NCI-H1417 treated with DMSO at 0.1 percent for 48 hours (cell line): ENCODE data around the gene TSPY4.
"Not testable (repeated sequence)": the region's sequence is repeated elsewhere in the genome, so short reads cannot be mapped to it uniquely, and the experiment has no call there.

Experiments used
- DNase-seq: peaks from one replicate; lab custom pipeline; 2025; lab: John Stamatoyannopoulos, UW

TSPY4 gene

GRCh38 chrY:9337164-9337563 lies at the start of gene TSPY4:
TSS of gene TSPY4 (plus strand) at chrY:9337464. CDS start at chrY:9337510, 46 bp downstream.
- DNase-seq, result not testable (repeated sequence)

DNA sequence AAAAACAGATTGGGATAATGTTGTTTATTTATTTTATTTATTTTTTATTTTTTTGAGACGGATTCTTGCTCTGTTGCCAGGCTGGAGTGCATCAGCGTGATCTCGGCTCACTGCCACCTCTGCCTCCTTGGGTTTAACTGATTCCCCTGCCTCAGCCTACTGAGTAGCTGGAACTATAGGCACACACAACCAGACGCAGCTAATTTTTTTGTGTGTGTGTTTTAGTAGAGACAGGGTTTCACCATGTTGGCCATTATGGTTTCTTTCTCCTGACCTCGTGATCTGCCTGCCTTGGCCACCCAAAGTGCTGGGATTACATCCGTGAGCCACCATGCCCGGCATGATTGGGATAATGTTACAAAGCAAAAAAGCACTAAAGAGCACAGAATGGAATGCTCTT lies 16.3 kb upstream of the TSPY4 start:
- DNase-seq, result no peak

- DNase-seq, result not testable (repeated sequence)
Observed at GRCh38 chrY:9357497-9357896, 20.2 kb downstream of the TSPY4 start, which contains the start of gene TSPY8. TSS of gene TSPY8 (plus strand) at chrY:9357797. CDS start at chrY:9357843, 46 bp downstream.
